Neural cell (in vitro differentiated cells): ENCODE measurements around the gene PTPRK. TPM values are rescaled to one million over a fixed set of nuclear protein-coding genes. Genes with fewer than 3 reads are reported as not detected.

Experiments
- H2AFZ ChIP-seq: fragments of 200-600, 300-800 bp; sonication (generic), shearing (Covaris generic); 2 replicates; pipeline ENCODE4 v1.6.0; 2014; ENCODE audit warnings: low read depth, mild to moderate bottlenecking, antibody characterized with exemption, low read length, moderate library complexity
- H3F3A ChIP-seq: fragments of 200-600 bp; shearing (Covaris generic); 2 replicates; pipeline ENCODE4 v1.6.1; 2016; ENCODE audit warnings: mild to moderate bottlenecking, moderate library complexity, mixed read lengths, antibody characterized with exemption, low read length; ENCODE audit not compliant: insufficient read depth, poor library complexity, severe bottlenecking
- H3K27ac ChIP-seq: fragments of 200-600, 300-800 bp; sonication (generic), shearing (Covaris generic); 2 replicates; pipeline ENCODE4 v1.5.1; 2014; ENCODE audit warnings: mild to moderate bottlenecking, low read length, moderate library complexity
- H3K27me3 ChIP-seq: fragments of 300-800, 200-600 bp; sonication (generic), shearing (Covaris generic); 2 replicates; pipeline ENCODE4 v1.6.0; 2014; ENCODE audit warnings: mild to moderate bottlenecking, low read depth, low read length, moderate library complexity; ENCODE audit not compliant: insufficient read depth
- H3K36me3 ChIP-seq: fragments of 300-800, 200-600 bp; sonication (generic), shearing (Covaris generic); 2 replicates; pipeline ENCODE4 v1.5.1; 2014; ENCODE audit warnings: mild to moderate bottlenecking, antibody characterized with exemption, low read length, moderate library complexity; ENCODE audit not compliant: insufficient read depth
- H3K4me2 ChIP-seq: fragments of 300-800, 200-600 bp; sonication (generic), shearing (Covaris generic); 2 replicates; pipeline ENCODE4 v1.6.0; 2014; ENCODE audit warnings: mild to moderate bottlenecking, low read length
- H3K4me3 ChIP-seq: fragments of 300-800, 200-600 bp; sonication (generic), shearing (Covaris generic); 2 replicates; pipeline ENCODE4 v1.5.1; 2014; ENCODE audit warnings: mild to moderate bottlenecking, low read length, moderate library complexity
- H3K79me2 ChIP-seq: fragments of 200-600 bp; shearing (Covaris generic); replicated peaks from 2 replicates; pipeline ENCODE4 v1.6.0; 2014; ENCODE audit warnings: mild to moderate bottlenecking, low read length, moderate library complexity; ENCODE audit not compliant: insufficient read depth
- H3K9ac ChIP-seq: fragments of 300-800, 200-600 bp; sonication (generic), shearing (Covaris generic); 2 replicates; pipeline ENCODE4 v1.6.1; 2016; ENCODE audit warnings: mild to moderate bottlenecking, low read length, mixed read lengths
- H3K9me2 ChIP-seq: fragments of 200-600 bp; shearing (Covaris generic); 2 replicates; pipeline ENCODE4 v1.6.1; 2016; ENCODE audit warnings: mild to moderate bottlenecking, low read length, mixed read lengths; ENCODE audit not compliant: insufficient read depth
- H3K9me3 ChIP-seq: fragments of 200-600, 300-800 bp; sonication (generic), shearing (Covaris generic); 2 replicates; pipeline ENCODE4 v1.6.1; 2016; ENCODE audit warnings: mild to moderate bottlenecking, mixed run types, low read length, moderate library complexity, mixed read lengths
- H4K20me1 ChIP-seq: fragments of 200-600 bp; shearing (Covaris generic); 2 replicates; pipeline ENCODE4 v1.6.1; 2016; ENCODE audit warnings: mild to moderate bottlenecking, mixed run types; ENCODE audit not compliant: insufficient read depth
- CTCF ChIP-seq: fragments of 450-650 bp; IDR thresholded peaks from 2 replicates; pipeline ENCODE4 v1.5.1; 2014; ENCODE audit warnings: antibody characterized with exemption, mild to moderate bottlenecking, moderate library complexity; ENCODE audit not compliant: poor library complexity, severe bottlenecking
- EP300 ChIP-seq: fragments of 450-650 bp; conservative IDR thresholded peaks from 2 replicates; pipeline ENCODE4 v1.6.1; 2014; ENCODE audit warnings: antibody characterized with exemption, mild to moderate bottlenecking, moderate library complexity; ENCODE audit not compliant: poor library complexity, severe bottlenecking
- EZH2 ChIP-seq: fragments of 200-600, 300-800 bp; shearing (Covaris generic), sonication (generic); IDR thresholded peaks from 2 replicates; pipeline ENCODE4 v1.6.1; 2014; ENCODE audit warnings: antibody characterized with exemption, low read length, borderline replicate concordance, mild to moderate bottlenecking; ENCODE audit not compliant: insufficient read depth, poor library complexity, severe bottlenecking
- MXI1 ChIP-seq: fragments of 450-650 bp; conservative IDR thresholded peaks from 2 replicates; pipeline ENCODE4 v1.6.1; 2014; ENCODE audit warnings: antibody characterized with exemption, mild to moderate bottlenecking; ENCODE audit not compliant: poor library complexity, severe bottlenecking
- POLR2AphosphoS5 ChIP-seq: IDR thresholded peaks from 2 replicates; pipeline ENCODE4 v1.6.1; 2012
- REST ChIP-seq: IDR thresholded peaks from 2 replicates; pipeline ENCODE4 v1.6.1; 2012; ENCODE audit warnings: borderline replicate concordance
- SMC3 ChIP-seq: fragments of 450-650 bp; conservative IDR thresholded peaks from 2 replicates; pipeline ENCODE4 v1.6.1; 2014; ENCODE audit warnings: antibody characterized with exemption, mild to moderate bottlenecking, moderate library complexity; ENCODE audit not compliant: poor library complexity
- TAF1 ChIP-seq: IDR thresholded peaks from 2 replicates; pipeline ENCODE4 v1.6.1; 2012; ENCODE audit warnings: low read depth
- polyA plus RNA-seq: library from polyadenylated mRNA; depleted of rRNA; stranded (reverse); fragments of >200 nt; gene quantifications from 2 replicates; pipeline ENCODE4 v1.2.3, GENCODE V29; 2014

Gene PTPRK
- polyA plus RNA-seq, 1 donor from 2014 or later = 10.4 TPM

- H3K9me2 ChIP-seq = no peaks in the 10 kb centered on the region
- no peak overlapping the region for H3K9ac ChIP-seq
- H3F3A ChIP-seq = no peaks in the 10 kb centered on the region
- H3K27ac ChIP-seq = no peak overlapping the region
- H4K20me1 ChIP-seq = no peaks in the 10 kb centered on the region
- H3K36me3 ChIP-seq = no peaks in the 10 kb centered on the region
- H2AFZ ChIP-seq = no peak overlapping the region
- no peak overlapping the region for H3K4me3 ChIP-seq
- H3K27me3 ChIP-seq = no peaks in the 10 kb centered on the region
- TF ChIP-seq TAF1 (no peak), POLR2AphosphoS5 (no peak), MXI1 (no peak), CTCF (no peak), EP300 (no peak)
- no peak overlapping the region for H3K4me2 ChIP-seq
- no peaks in the 10 kb centered on the region for H3K79me2 ChIP-seq
- H3K9me3 ChIP-seq = no peaks in the 10 kb centered on the region
Measured at GRCh38 chr6:128202169-128202765, 318.1 kb downstream of the PTPRK start.

- H3K9ac ChIP-seq = no peak overlapping the region
- no peaks in the 10 kb centered on the region for H3K36me3 ChIP-seq
- H2AFZ ChIP-seq = no peak overlapping the region
- no peaks in the 10 kb centered on the region for H3K27me3 ChIP-seq
- TF ChIP-seq MXI1 = no peak
- no peak for TF ChIP-seq POLR2AphosphoS5
- no peak for TF ChIP-seq TAF1
- TF ChIP-seq REST = no peak
- no peak for TF ChIP-seq CTCF
- TF ChIP-seq EZH2 = no peak
- TF ChIP-seq SMC3 = no peak
- H3K4me2 ChIP-seq = no peak overlapping the region
- H3K4me3 ChIP-seq = no peak overlapping the region
- H3K79me2 ChIP-seq = no peaks in the 10 kb centered on the region
- no peaks in the 10 kb centered on the region for H3K9me3 ChIP-seq
- no peaks in the 10 kb centered on the region for H3F3A ChIP-seq
- no peaks in the 10 kb centered on the region for H3K9me2 ChIP-seq
- no peaks in the 10 kb centered on the region for H4K20me1 ChIP-seq
- H3K27ac ChIP-seq = no peak overlapping the region
Measured at GRCh38 chr6:128200789-128201188, 319.6 kb downstream of the PTPRK start.
